ENCODE data around the gene TUBB2B. TPM values are rescaled to one million over a fixed set of nuclear protein-coding genes. Genes with fewer than 3 reads are reported as not detected.

Gene TUBB2B
- 4.8 and 5.2 TPM in 2 replicates for total RNA-seq

- H3K4me3 ChIP-seq (ENCODE audit: low read depth, low read length): peak within 1 kb of the TSS; percentile 63
- TF ChIP-seq CTCF (IDR thresholded peaks at IDR 0.05; ENCODE audit: insufficient read depth, low read depth, low read length): no peak
- no peak for DNase-seq (ENCODE audit: low read depth)
Measured at GRCh38 chr6:3227363-3228045, at the start of gene TUBB2B. Gene TUBB2B, minus strand, starts transcription at chr6:3227653. Its CDS starts 110 bp downstream, at chr6:3227543.

- DNase-seq (ENCODE audit: low read depth): no peak
- TF ChIP-seq CTCF (IDR thresholded peaks at IDR 0.05; ENCODE audit: insufficient read depth, low read depth, low read length): no peak
- H3K4me3 ChIP-seq (ENCODE audit: low read depth, low read length): no peak overlapping the region
Measured at GRCh38 chr6:3277251-3277650, 49.8 kb upstream of the TUBB2B start.

- TF ChIP-seq CTCF (IDR thresholded peaks at IDR 0.05; ENCODE audit: insufficient read depth, low read depth, low read length): no peak
- DNase-seq (ENCODE audit: low read depth): no peak
- H3K4me3 ChIP-seq (ENCODE audit: low read depth, low read length): no peak overlapping the region
Measured at GRCh38 chr6:3276174-3277167, 49.0 kb upstream of the TUBB2B start.

GRCh38 chr6:3273707-3274521 is 46.5 kb upstream of the TUBB2B start:
- no peak for TF ChIP-seq CTCF (IDR thresholded peaks at IDR 0.05; ENCODE audit: insufficient read depth, low read depth, low read length)
- no peak for DNase-seq (ENCODE audit: low read depth)
- H3K4me3 ChIP-seq (ENCODE audit: low read depth, low read length): no peak overlapping the region

GRCh38 chr6:3272911-3273547 is 45.6 kb upstream of the TUBB2B start:
- DNase-seq (ENCODE audit: low read depth): no peak
- TF ChIP-seq CTCF (IDR thresholded peaks at IDR 0.05; ENCODE audit: insufficient read depth, low read depth, low read length): no peak
- H3K4me3 ChIP-seq (ENCODE audit: low read depth, low read length): no peak overlapping the region

GRCh38 chr6:3271756-3272155 is 44.3 kb upstream of the TUBB2B start:
- no peak overlapping the region for H3K4me3 ChIP-seq (ENCODE audit: low read depth, low read length)
- TF ChIP-seq CTCF (IDR thresholded peaks at IDR 0.05; ENCODE audit: insufficient read depth, low read depth, low read length): no peak
- no peak for DNase-seq (ENCODE audit: low read depth)
